IPS DF 4.7 (cell line): ENCODE measurements around the gene HEBP2.
"Not testable (repeated sequence)": the region's sequence is repeated elsewhere in the genome, so short reads cannot be mapped to it uniquely, and the experiment has no call there.

ENCODE experiments used
- DNase-seq: peaks from one replicate; pipeline ENCODE4 v3.0.0-alpha.2; 2013; ENCODE audit warnings: low spot score; ENCODE audit errors: extremely low read depth

HEBP2 gene

GRCh38 chr6:138403801-138404665, at the start of gene HEBP2:
TSS of gene HEBP2 (plus strand) at chr6:138404223. CDS start at chr6:138404496, 273 bp downstream.
- DNase-seq: peak; percentile 51

GRCh38 chr6:138357928-138358327, 46.1 kb upstream of the HEBP2 start:
- DNase-seq: no peak

- DNase-seq: not testable (repeated sequence)
Measured at GRCh38 chr6:138368684-138369083, 35.3 kb upstream of the HEBP2 start.

- DNase-seq: no peak
Measured at GRCh38 chr6:138370631-138371451, 33.2 kb upstream of the HEBP2 start.

- no peak for DNase-seq
Measured at GRCh38 chr6:138371452-138371711, 32.6 kb upstream of the HEBP2 start.

GRCh38 chr6:138371720-138372119, 32.3 kb upstream of the HEBP2 start:
- DNase-seq: no peak

- DNase-seq: no peak
Measured at GRCh38 chr6:138372711-138373463, 31.1 kb upstream of the HEBP2 start.

- DNase-seq: no peak
Measured at GRCh38 chr6:138374230-138374629, 29.8 kb upstream of the HEBP2 start.

GRCh38 chr6:138374815-138375214, 29.2 kb upstream of the HEBP2 start:
- no peak for DNase-seq

- DNase-seq: no peak
Measured at GRCh38 chr6:138377042-138377441, 27.0 kb upstream of the HEBP2 start.

GRCh38 chr6:138377844-138378243, 26.2 kb upstream of the HEBP2 start, which contains the start of gene SMIM28:
TSS of gene SMIM28 (plus strand) at chr6:138377905. CDS start at chr6:138378073, 168 bp downstream.
- DNase-seq: no peak

GRCh38 chr6:138378463-138378862, 25.6 kb upstream of the HEBP2 start:
- no peak for DNase-seq

GRCh38 chr6:138382498-138383265, 21.3 kb upstream of the HEBP2 start:
- no peak for DNase-seq

- DNase-seq: no peak
Measured at GRCh38 chr6:138383776-138384175, 20.2 kb upstream of the HEBP2 start.

GRCh38 chr6:138386897-138387296, 17.1 kb upstream of the HEBP2 start:
- no peak for DNase-seq

- DNase-seq: no peak
Measured at GRCh38 chr6:138387577-138388368, 16.2 kb upstream of the HEBP2 start.

GRCh38 chr6:138389551-138389950, 14.5 kb upstream of the HEBP2 start:
- no peak for DNase-seq

- no peak for DNase-seq
Measured at GRCh38 chr6:138393871-138394783, 9.9 kb upstream of the HEBP2 start.

GRCh38 chr6:138396709-138397108, 7.3 kb upstream of the HEBP2 start:
- no peak for DNase-seq
